Stimulated activated CD8-positive, alpha-beta memory T cell treated with anti-CD3 and anti-CD28 coated beads, Interleukin-15, amount 100 ng/mL, for 24 hours (primary cell): ENCODE data around the gene TIMM50.
"Not testable (repeated sequence)": the region's sequence is repeated elsewhere in the genome, so short reads cannot be mapped to it uniquely, and the experiment has no call there.

ENCODE experiments used
- DNase-seq: peaks from one replicate; pipeline ENCODE4 v3.0.0-alpha.2; 2020; ENCODE audit warnings: low read depth

TIMM50 gene

DNA sequence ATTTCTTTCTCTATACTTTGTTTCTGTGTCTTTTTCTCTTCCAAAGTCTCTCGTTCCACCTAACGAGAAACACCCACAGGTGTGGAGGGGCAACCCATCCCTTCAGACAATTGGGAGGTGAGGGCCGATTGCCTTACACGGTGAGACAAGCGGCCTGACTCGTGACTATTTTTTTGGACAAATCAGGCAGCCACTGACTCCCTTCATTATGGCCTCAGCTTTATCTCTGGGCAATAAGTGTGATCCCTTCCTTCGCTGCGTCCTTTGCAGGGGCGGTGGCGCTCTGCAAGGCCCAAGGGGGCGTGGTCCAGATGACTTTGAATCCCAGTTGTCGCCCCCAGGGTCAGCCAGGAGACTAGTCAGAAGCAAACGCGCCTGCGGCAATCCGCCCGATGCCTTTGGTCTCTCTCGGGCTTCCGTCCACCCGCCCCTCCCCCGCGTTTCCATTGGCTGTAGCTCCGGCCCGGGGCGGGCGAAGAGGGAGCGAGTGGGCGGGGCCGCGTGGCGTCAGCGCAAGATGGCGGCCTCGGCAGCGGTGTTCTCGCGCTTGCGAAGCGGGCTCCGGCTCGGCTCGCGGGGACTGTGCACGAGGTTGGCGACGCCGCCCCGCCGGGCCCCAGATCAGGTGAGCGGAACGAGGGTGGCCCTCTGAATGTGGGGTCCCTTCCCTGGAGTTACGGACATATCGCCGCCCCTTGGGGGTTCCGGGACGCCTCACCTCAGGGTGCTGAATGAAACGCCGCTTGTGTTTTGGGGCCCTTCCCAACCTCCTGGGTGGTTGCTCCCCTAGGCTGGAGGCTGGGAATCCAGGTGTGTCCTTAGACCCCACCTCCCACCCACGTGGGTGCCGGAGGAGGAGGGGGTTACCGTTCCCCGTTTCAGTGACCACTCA lies at the start of gene TIMM50:
Gene TIMM50, plus strand, starts transcription at position 502 of the 892 bp plus-strand sequence. Its CDS starts 16 bp downstream, at position 518.
- DNase-seq: peak; percentile 98

DNA sequence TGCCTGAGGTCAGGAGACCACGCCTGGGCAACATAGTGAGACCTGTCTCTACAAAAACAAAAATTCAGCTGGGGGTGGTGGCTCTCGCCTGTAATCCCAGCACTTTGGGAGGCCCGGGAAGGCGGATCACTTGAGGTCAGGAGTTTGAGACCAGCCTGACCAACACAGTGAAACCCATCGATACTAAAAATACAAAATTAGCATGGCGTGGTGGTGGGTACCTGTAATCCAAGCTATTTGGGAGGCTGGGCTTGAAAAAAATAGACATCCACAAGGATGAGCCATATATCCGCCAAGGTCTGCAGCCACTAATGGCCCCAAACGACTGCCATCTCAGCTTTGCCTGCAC lies 48.0 kb upstream of the TIMM50 start:
- DNase-seq: no peak

DNA sequence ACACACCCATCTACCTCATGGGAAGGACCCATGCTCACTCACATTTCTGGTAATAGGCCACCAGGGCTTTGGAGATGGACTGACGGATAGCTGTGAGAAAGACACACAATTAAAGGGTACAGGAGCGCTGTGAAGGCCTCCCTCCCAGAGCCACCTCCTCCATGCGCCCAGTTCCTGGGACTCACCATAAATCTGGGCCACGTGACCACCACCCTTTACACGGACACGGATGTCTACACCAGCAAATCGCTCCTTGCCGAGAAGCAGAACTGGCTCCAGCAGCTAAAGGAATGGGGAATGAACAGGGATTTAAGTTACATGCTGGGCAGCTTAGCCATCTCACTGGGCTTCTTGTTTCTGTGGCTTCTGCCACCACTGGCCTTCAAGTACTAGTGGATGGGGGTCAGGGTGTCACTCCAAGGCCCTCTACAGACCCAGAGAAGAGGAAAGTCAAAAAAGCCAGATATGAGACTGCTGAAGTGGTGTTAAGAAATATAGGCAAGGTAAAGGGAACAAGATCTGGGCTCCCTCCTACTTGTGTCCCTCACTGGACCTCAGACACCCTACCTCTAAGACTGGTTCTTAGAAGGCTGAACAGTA lies 47.1 kb upstream of the TIMM50 start:
- no peak for DNase-seq

DNA sequence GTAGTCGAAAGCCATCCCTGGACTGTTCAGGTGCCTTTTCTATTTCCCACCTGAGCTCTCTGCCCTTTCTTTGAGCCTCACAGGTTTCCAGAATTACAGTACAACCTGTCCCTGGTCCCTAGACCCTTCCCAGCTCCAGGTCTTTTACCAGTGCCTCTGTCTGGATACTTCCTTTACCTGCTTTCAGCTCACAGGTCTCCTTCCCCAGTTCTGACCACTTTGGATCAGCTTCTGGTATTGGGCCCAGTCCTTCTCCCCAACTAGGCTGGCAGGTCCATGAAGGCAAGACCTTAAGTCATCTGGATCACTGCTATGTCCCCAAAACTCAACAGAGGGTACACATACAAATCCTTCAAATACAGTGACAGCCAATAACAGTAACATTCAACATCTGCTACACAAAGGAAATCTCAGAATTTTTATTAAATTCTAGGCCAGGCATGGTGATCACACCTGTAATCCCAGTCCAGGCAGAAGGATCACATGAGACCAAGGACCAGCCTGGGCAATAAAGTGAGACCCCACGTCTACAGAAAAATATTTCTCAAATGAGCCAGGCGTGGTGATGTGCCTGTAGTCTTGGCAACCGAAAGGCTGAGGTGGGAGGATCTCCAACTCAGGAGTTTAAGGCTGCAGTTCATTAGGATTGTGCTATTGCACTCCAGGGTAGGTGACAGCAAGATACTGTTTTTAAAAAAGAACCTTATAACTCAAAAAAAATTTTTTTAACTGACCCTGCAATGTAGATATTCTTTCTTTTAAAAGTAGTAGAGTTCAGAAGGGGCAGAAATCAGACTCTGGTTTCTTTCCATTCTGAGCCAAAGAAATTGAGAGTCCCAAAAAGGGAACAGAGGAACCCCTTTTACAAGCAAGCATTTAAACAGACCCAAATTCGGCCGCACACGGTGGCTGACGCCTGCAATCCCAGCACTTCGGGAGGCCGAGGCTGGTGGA lies 46.2 kb upstream of the TIMM50 start:
- DNase-seq: no peak

DNA sequence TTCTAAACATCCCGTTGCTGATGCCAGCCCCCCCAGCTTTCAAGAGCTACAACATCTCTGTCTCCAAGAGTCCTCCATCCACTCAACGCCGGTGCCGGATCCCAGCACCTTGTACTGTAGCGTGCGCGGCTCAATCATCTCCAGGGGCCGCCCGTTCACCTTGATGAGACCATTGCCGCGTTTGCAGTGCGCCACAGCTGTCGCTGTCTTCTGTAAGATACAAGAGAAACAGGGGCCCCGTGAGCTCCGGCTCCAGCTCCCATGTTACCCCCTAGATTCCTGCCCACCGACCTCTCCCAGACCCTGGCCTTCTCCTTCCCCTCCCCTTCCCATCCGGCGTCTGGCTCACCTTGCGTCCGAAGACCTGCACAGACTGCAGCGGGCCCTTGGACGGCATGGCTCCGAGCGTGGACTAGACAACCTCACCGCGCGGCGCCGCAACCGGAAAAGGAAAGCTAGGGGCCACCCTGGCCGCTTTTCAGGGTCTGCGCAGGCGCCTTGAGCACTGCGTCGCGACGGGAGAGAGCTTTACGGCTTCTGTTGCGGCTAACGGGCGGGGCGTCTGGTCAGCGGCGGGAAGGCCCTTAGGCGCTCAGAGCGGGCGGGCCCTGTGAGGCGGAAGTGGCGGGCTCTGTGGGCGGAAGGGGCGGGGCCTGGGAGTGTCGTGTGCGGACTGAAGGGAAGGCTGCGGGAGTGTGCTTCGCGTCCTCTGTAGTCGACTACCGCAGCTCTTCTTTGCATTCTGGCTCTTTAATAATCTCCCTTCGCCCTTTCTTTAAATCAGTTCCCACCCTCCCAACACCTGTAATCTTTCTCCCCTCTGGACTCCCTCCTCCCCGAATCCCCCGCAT lies 44.9 kb upstream of the TIMM50 start, which contains the start of gene RPS16:
Gene RPS16, minus strand, starts transcription at position 451 of the 851 bp plus-strand sequence. Its CDS starts 54 bp downstream, at position 397.
- DNase-seq: peak; percentile 99

DNA sequence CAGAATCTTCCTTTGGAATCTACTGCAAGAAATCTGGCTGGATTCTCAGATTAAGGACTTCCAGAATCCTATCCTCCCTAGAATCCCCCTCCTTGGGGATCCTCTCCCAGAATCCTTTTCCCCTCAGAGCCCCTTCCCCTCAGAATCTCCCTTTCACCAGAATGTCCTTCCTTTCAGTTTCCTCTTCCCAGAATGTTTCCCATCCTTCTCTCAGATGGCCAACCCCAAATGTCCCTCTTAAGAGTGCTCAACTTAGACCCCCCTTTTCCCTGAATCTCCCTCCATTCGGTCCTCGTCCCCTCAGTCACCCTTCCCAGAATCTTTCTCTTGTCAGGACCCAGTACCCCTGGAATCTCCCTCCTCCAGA lies 44.3 kb upstream of the TIMM50 start:
- DNase-seq: no peak

DNA sequence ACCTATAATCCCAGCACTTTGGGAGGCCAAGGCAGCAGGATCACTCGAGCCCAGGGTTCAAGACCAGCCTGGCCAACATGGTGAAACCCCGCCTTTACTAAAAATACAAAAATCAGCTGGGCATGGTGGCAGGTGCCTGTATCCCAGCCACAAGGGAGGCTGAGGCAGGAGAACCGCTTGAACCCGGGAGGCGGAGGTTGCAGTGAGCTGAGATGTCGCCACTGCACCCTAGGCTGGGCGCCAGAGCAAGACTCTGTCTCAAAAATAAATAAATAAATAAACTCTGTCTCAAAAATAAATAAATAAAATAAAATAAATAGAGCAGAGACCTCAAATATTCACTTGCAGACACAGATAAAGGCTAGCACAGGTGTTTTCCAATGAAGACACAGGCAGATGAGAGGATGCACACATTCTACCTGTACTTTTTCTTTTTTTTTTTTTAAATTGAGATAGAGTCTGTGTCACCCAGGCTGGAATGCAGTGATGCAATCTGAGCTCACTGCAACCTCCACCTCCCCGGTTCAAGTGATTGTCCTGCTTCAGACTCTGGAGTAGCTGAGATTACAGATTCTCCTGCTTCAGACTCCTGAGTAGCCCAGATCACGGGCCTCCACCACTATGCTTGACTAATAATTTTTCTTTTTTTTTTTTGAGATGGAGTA lies 42.2 kb upstream of the TIMM50 start:
- no peak for DNase-seq

DNA sequence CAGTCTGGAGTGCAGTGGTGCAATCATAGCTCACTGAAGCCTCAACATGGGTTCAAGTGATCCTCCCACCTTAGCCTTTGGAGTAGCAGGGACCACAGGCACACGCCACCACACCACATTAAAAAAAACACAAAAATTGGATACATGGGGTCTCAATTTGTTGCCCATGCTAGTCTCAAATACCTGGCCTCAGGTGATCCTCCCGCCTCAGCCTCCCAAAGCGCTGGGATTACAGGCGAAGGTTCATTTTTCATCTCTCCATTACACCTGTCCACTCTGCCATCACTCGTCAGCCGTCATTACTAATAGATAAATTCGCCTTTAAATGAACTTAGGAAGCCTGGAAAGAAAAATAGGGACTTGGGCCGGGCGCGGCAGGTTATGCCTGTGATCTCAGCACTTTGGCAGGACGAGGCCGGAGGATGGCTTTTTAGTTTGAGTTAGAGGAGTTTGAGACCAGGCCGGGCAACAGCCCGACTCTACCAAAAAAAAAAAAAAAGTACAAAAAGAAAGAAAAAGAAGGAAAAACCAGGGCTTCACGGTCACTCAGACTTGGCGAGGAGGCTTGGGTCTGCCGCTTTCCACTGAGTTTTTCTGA lies 35.9 kb upstream of the TIMM50 start:
- no peak for DNase-seq

DNA sequence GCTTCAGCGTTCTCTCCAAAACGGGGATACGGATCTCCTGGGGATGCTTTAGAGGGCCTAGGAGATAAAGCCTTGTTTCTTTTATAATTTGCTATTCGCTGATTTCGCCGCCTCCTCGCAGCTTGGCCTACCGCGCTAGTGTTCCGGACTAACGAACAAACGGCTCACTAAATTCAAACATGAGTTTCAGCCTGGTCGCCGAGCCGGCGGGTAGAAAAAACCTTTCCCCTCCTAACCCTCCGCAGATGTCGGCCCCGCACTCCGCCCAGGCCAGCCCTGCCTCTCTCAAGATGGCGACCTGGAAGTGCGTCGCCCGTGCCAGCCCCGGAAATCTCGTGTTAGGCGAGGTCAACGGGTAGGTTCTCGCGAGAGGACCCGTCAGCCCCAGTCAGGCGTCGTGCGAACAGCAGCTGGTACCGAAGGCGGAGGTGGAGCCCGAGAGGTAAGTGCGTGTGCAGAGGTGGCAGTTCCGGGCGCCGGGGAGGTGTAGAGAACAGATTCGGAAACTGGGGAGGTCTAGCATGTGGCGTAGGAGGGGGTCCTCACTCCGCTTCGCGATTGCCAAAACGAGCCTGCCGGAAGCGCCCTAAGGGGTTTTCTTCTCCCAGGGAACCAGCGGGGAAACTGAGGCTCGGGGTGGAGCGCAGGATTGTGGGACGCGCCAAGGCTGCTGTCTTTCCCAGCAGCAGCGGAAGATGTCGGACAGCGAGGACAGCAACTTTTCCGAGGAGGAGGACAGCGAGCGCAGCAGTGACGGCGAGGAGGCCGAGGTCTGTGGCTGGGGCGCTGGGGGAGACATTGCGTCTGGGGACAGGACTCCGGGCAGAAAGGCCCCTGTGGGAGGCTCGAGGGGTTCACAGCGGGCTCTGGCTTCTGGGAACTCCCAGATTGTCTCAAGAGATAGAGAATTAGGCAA lies 35.2 kb upstream of the TIMM50 start, which contains the start of gene SUPT5H:
Gene SUPT5H, plus strand, starts transcription at position 387 of the 916 bp plus-strand sequence. Its CDS starts 309 bp downstream, at position 696.
- peak; percentile 79 for DNase-seq

DNA sequence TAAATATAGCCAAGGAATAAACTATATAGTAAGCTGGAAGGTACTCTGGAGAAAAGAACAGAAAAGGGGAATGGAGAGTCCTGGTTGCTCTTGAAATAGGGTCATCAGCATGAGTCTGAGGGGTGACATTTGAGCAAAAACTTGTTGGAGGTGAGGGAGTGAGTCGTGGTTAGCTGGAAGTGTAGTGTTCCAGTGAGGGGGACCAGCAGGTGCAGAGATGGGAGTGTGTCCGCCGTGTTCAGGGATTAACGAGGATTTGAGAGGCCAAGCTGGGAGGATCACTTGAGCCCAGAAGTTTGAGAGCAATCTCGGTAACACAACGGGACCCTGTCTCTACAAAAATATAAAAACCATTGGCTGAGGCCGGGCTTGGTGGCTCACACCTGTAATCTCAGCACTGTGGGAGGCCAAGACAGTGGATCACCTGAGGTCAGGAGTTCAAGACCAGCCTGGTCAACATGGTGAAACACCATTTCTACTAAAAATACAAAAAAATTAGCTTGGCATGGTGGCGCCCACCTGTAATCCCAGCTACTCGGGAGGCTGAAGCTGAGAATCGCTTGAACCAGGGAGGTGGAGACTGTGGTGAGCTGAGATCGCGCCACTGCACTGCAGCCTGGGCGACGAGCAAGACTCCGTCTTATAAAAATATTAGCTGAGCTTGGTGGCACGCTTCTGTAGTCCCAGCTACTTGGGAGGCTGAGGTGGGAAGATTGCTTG lies 34.1 kb upstream of the TIMM50 start:
- no peak for DNase-seq

DNA sequence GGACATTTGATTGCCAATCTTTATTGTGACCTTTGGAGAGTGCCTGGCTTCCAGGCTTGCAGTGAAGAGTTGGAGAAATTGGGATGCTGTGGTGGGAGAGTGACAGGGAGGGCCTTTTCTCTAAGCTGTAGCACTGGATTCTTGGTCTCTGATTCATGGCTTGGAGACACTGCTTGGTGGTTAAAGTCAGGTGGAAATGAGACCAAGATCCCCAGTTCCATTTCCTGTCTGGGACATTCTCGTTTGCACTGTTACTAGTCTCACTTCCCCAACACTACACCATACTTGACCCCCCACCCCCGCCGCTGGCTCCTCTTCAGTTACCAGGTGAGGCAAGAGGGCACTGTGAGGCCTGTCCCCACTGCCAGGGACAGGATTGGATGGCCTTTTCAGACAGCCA lies 32.4 kb upstream of the TIMM50 start:
- no peak for DNase-seq

DNA sequence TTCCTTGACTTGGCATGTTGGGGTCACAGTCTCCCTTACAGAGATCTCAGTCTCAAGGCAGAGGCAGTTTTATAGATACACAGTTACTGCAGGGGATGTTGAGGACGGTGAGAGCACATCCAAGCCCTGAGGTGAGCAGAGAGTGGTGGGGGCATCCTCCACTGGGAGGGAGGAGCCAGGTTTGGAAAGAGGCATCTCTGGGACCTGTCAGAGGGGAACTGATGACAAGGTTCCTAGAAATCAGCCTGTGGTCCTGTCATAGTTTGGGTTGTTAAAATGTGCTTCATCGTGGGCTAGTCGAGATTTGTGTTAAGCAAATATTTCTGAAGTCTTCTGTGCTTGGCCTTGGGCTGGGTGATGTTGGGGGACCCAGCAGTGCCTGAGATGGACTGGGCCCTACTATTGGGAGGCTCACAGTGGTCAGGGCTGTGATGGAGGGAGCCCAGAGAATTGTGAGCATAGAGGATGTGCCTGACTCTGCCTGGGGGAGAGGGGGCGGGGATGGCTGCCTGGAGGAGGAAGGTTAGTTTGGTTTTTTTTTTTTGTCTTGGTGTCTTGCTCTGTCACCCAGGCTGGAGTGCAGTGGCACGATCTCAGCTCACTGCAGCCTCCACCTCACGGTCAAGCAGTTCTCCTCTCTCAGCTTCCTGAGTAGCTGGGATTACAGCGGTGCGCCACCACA lies 31.4 kb upstream of the TIMM50 start:
- no peak for DNase-seq

DNA sequence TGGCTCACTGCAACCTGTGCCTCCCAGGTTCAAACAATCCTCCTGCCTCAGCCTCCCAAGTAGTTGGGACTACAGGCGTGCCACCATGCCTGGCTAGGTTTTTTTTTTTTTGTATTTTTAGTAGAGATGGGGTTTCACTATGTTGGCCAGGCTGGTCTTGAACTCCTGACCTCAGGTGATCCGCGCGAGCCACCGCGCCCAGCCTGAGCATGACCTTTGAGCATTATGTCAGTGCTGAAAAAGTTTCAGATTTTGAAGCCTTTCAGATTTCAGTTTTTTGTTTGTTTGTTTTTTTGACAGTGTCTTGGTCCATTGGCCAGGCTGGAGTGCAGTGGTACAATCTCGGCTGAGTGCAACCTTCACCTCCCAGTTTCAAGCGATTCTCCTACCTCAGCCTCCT lies 29.4 kb upstream of the TIMM50 start:
- DNase-seq: not testable (repeated sequence)

DNA sequence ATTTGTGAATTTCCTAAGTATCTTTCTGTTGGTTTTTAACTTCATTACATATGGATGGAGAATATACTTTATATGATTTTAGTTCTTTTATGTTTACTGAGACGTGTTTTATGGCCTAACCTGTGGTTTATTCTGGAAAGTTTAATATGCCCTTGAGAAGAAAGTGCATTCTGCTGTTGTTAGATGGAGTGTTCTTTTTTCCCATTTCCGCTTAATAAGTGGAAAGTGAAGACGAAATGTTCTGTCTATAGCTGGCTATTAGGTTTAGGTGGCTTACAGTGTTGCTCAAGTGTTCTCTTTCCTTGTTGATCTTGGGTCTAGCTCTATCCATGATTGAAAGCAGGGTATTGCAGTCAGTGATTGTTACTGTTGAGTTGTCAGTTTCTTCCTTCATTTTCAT lies 17.2 kb upstream of the TIMM50 start:
- no peak for DNase-seq

DNA sequence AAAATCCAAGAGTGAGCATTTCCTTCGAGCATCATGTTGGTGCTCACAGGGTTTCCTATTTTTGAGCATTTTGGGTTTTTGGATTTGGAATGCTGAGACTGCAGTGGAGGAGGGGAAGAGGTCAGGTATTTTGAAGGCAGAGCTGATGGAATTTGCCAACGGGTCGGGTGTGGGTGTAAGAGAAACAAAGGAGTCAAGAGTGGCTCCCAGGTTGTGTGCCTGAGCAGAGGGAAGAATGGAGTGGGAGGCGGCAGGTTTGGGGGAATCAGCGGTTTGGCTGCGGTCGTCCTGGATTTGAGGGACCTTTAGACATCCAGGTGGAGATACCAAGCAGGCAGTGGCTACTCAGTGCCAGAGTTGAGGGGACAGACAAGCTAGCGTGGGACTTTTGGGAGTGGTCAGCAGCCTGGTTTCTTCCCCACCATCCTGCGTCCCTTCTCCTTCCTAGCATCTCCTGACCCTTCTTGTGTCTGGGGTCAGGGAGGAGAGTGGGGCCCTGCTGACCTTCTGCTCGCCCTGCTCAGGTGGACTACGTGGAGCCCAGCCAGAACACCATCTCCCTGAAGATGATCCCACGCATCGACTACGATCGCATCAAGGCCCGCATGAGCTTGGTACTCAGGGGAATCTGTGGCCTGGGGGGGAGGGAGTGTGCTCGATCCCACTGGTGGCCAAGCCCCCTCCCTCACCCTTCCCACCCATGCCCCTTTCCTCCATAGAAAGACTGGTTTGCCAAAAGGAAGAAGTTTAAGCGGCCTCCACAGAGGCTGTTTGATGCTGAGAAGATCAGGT lies 14.5 kb upstream of the TIMM50 start:
- DNase-seq: no peak

DNA sequence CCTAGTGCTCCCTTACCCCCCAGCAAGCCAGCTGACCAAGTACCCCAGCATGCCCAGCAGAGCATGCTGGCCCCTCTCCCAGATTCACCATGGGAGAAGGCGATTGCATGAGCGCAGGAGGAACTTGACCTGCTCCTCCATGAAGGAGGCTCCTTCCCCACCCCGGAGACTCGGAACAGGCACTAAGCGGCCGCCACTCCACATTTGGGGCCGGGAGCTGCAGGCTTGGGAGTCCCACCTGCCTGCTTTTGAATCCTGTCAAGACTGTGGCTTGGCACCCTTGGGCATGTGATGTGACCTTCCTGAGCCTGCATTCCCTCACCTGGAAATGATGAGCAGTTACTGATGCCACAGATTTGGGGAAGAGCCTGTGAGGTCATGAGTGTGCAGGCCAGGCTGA lies 12.7 kb upstream of the TIMM50 start:
- no peak for DNase-seq

DNA sequence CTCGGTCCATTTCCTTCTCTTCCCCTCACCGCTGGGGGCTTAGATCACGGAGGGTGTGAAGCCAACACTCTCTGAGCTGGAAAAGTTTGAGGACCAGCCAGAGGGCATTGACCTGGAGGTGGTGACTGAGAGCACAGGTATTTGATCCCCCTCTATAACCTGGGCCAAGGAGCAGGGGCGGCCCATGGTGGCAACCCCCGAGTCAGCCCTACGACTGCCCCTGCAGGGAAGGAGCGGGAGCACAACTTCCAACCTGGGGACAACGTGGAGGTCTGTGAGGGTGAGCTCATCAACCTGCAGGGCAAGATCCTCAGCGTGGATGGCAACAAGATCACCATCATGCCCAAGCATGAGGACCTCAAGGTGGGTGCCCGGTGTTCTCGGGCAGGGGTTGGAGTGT lies 11.6 kb upstream of the TIMM50 start:
- no peak for DNase-seq
